GM21526 (cell line): Measurements from ENCODE around the gene ME3.
A peak's percentile ranks its signal among the peaks of the same experiment; 100 is the strongest.

ENCODE experiments used
- ATAC-seq: cut with Tn5 transposase; IDR thresholded peaks from one replicate; pipeline ENCODE4 v1.9.1; 2021; ENCODE audit warnings: moderate library complexity; ENCODE audit not compliant: unreplicated experiment, low FRiP score

The ME3 gene

GRCh38 chr11:86693518-86693917, 21.1 kb upstream of the ME3 start:
- ATAC-seq = no peak

GRCh38 chr11:86692746-86693145, 20.3 kb upstream of the ME3 start:
- no peak for ATAC-seq

- no peak for ATAC-seq
These were observed 19.9 kb upstream of the ME3 start for GRCh38 chr11:86692317-86692716.

GRCh38 chr11:86688398-86689179, 16.2 kb upstream of the ME3 start:
- ATAC-seq = peak; percentile 83

GRCh38 chr11:86687185-86687778, 14.9 kb upstream of the ME3 start:
- no peak for ATAC-seq

- no peak for ATAC-seq
These were observed 14.1 kb upstream of the ME3 start for GRCh38 chr11:86686531-86686930.

GRCh38 chr11:86681483-86681756, 9.0 kb upstream of the ME3 start:
- ATAC-seq = no peak

GRCh38 chr11:86680716-86681482, 8.5 kb upstream of the ME3 start:
- ATAC-seq = no peak

- ATAC-seq = no peak
These were observed 6.4 kb upstream of the ME3 start for GRCh38 chr11:86678823-86679222.

- ATAC-seq = no peak
These were observed 5.9 kb upstream of the ME3 start for GRCh38 chr11:86678296-86678695.

- no peak for ATAC-seq
These were observed 4.2 kb upstream of the ME3 start for GRCh38 chr11:86676533-86677154.

- no peak for ATAC-seq
These were observed 3.6 kb upstream of the ME3 start for GRCh38 chr11:86676010-86676409.

- no peak for ATAC-seq
These were observed 2.6 kb upstream of the ME3 start for GRCh38 chr11:86675017-86675416.

GRCh38 chr11:86673872-86674750, 1.7 kb upstream of the ME3 start:
- ATAC-seq = no peak

GRCh38 chr11:86673055-86673843, 833 bp upstream of the ME3 start:
- no peak for ATAC-seq

- no peak for ATAC-seq
These were observed 847 bp downstream of the ME3 start for GRCh38 chr11:86671531-86672006.

GRCh38 chr11:86670911-86671310, 1.5 kb downstream of the ME3 start:
- no peak for ATAC-seq

- no peak for ATAC-seq
These were observed 2.2 kb downstream of the ME3 start for GRCh38 chr11:86670181-86670580.

- no peak for ATAC-seq
These were observed 3.0 kb downstream of the ME3 start for GRCh38 chr11:86669424-86669823.
